Measurements from ENCODE around the gene BAG3. TPM values are rescaled to one million over a fixed set of nuclear protein-coding genes. Genes with fewer than 3 reads are reported as not detected.

The BAG3 gene
- total RNA-seq, 2 experiments from 2014 or later, result 14.5 to 15.0 TPM

- Mint-ChIP-seq H3K4me1 (peaks cover 10% of the 10 kb centered on the region), H3K27me3 (peaks cover 3% of the 10 kb centered on the region), H3K36me3 (no peaks in the 10 kb centered on the region), H3K27ac (no peak overlapping the region), H3K4me3 (no peak overlapping the region), H3K9me3 (no peaks in the 10 kb centered on the region)
- POLR2A ChIA-PET, result interaction anchor here (1.0 kb wide), 1 partner anchor 11 kb away, joined by 3 read pairs; no protein-coding TSS in a partner anchor
- ATAC-seq (ENCODE audit: low read depth) (no peak), DNase-seq (no peak)
Observed at GRCh38 chr10:119644205-119644814, 6.9 kb upstream of the BAG3 start.

GRCh38 chr10:119644994-119645393, 6.2 kb upstream of the BAG3 start:
- Mint-ChIP-seq H3K27me3 (peaks cover 3% of the 10 kb centered on the region), H3K4me3 (no peak overlapping the region), H3K36me3 (no peaks in the 10 kb centered on the region), H3K9me3 (no peaks in the 10 kb centered on the region), H3K27ac (no peak overlapping the region), H3K4me1 (peaks cover 12% of the 10 kb centered on the region)
- POLR2A ChIA-PET, result interaction anchor here (1.0 kb wide), 1 partner anchor 10 kb away, joined by 3 read pairs; no protein-coding TSS in a partner anchor
- DNase-seq (no peak), ATAC-seq (ENCODE audit: low read depth) (no peak)

GRCh38 chr10:119650062-119650461, 1.1 kb upstream of the BAG3 start:
- no peaks in the 10 kb centered on the region for H3K36me3 Mint-ChIP-seq
- H3K27ac Mint-ChIP-seq, result peak overlapping the region; percentile 99
- peak overlapping the region; percentile 98 for H3K4me3 Mint-ChIP-seq
- H3K27me3 Mint-ChIP-seq, result peaks cover 3% of the 10 kb centered on the region
- no peaks in the 10 kb centered on the region for H3K9me3 Mint-ChIP-seq
- ATAC-seq (ENCODE audit: low read depth), result no peak
- H3K4me1 Mint-ChIP-seq, result peaks cover 34% of the 10 kb centered on the region
- POLR2A ChIA-PET, result interaction anchor here (0.6 to 4.7 kb wide), 7 partner anchors 9 to 432 kb away, joined by 3 to 21 read pairs (median 4); partner anchors contain the start of genes INPP5F and MCMBP
- no peak for DNase-seq

- Mint-ChIP-seq H3K4me1 (peaks cover 43% of the 10 kb centered on the region), H3K27ac (peak overlapping the region; percentile 90), H3K36me3 (no peaks in the 10 kb centered on the region), H3K27me3 (no peaks in the 10 kb centered on the region), H3K9me3 (no peaks in the 10 kb centered on the region), H3K4me3 (peak overlapping the region; percentile 85)
- POLR2A ChIA-PET, result interaction anchor here (0.8 to 4.7 kb wide), 13 partner anchors 9 to 897 kb away, joined by 3 to 21 read pairs (median 3); partner anchors contain the start of genes CACUL1, DENND10, INPP5F and MCMBP
- DNase-seq (peak; percentile 65), ATAC-seq (ENCODE audit: low read depth) (peak; percentile 20)
Observed at GRCh38 chr10:119651514-119652360, 557 bp downstream of the BAG3 start.

GRCh38 chr10:119652361-119652730, 1.2 kb downstream of the BAG3 start:
- DNase-seq, result no peak
- ATAC-seq (ENCODE audit: low read depth), result peak; percentile 55
- peak overlapping the region; percentile 82 for H3K27ac Mint-ChIP-seq
- H3K4me3 Mint-ChIP-seq, result peak overlapping the region; percentile 78
- H3K4me1 Mint-ChIP-seq, result peaks cover 43% of the 10 kb centered on the region
- POLR2A ChIA-PET, result interaction anchor here (0.8 to 4.7 kb wide), 5 partner anchors 57 to 548 kb away, joined by 3 to 21 read pairs (median 3); partner anchors contain the start of genes DENND10, INPP5F, MCMBP and RGS10
- H3K36me3 Mint-ChIP-seq, result no peaks in the 10 kb centered on the region
- H3K27me3 Mint-ChIP-seq, result no peaks in the 10 kb centered on the region
- H3K9me3 Mint-ChIP-seq, result no peaks in the 10 kb centered on the region

- H3K36me3 Mint-ChIP-seq, result no peaks in the 10 kb centered on the region
- H3K9me3 Mint-ChIP-seq, result no peaks in the 10 kb centered on the region
- H3K4me1 Mint-ChIP-seq, result peaks cover 43% of the 10 kb centered on the region
- POLR2A ChIA-PET, result interaction anchor here (0.8 to 4.7 kb wide), 4 partner anchors 58 to 219 kb away, joined by 3 to 21 read pairs (median 4); partner anchors contain the start of genes INPP5F, MCMBP and RGS10
- ATAC-seq (ENCODE audit: low read depth), result no peak
- H3K4me3 Mint-ChIP-seq, result peak overlapping the region; percentile 65
- no peak for DNase-seq
- H3K27ac Mint-ChIP-seq, result peak overlapping the region; percentile 60
- no peaks in the 10 kb centered on the region for H3K27me3 Mint-ChIP-seq
Observed at GRCh38 chr10:119653209-119653608, 2.0 kb downstream of the BAG3 start.

- H3K4me3 Mint-ChIP-seq, result peak overlapping the region; percentile 65
- no peaks in the 10 kb centered on the region for H3K9me3 Mint-ChIP-seq
Observed at GRCh38 chr10:119653916-119654315, 2.7 kb downstream of the BAG3 start.

GRCh38 chr10:119654540-119654939, 3.4 kb downstream of the BAG3 start:
- POLR2A ChIA-PET, result no interaction called here
- H3K27me3 Mint-ChIP-seq, result no peaks in the 10 kb centered on the region
- H3K27ac Mint-ChIP-seq, result peak overlapping the region; percentile 81

More at GRCh38 chr10:119653916-119654315, 2.7 kb downstream of the BAG3 start:
- DNase-seq (no peak), ATAC-seq (ENCODE audit: low read depth) (no peak)
- POLR2A ChIA-PET, result no interaction called here
- H3K27me3 Mint-ChIP-seq, result no peaks in the 10 kb centered on the region
- H3K36me3 Mint-ChIP-seq, result no peaks in the 10 kb centered on the region
- H3K27ac Mint-ChIP-seq, result peak overlapping the region; percentile 60
- H3K4me1 Mint-ChIP-seq, result peaks cover 43% of the 10 kb centered on the region

GRCh38 chr10:119655566-119656001, 4.4 kb downstream of the BAG3 start:
- Mint-ChIP-seq H3K9me3 (no peaks in the 10 kb centered on the region), H3K27ac (peak overlapping the region; percentile 81), H3K27me3 (no peaks in the 10 kb centered on the region), H3K4me3 (peak overlapping the region; percentile 65), H3K4me1 (peaks cover 37% of the 10 kb centered on the region), H3K36me3 (no peaks in the 10 kb centered on the region)
- POLR2A ChIA-PET, result interaction anchor here (1.2 kb wide), 1 partner anchor 11 kb away, joined by 3 read pairs; no protein-coding TSS in a partner anchor
- ATAC-seq (ENCODE audit: low read depth), result no peak
- no peak for DNase-seq

More at GRCh38 chr10:119654540-119654939, 3.4 kb downstream of the BAG3 start:
- no peaks in the 10 kb centered on the region for H3K9me3 Mint-ChIP-seq
- H3K4me1 Mint-ChIP-seq, result peaks cover 43% of the 10 kb centered on the region
- peak overlapping the region; percentile 65 for H3K4me3 Mint-ChIP-seq
- no peaks in the 10 kb centered on the region for H3K36me3 Mint-ChIP-seq
- no peak for ATAC-seq (ENCODE audit: low read depth)
- DNase-seq, result no peak

GRCh38 chr10:119656760-119657159, 5.6 kb downstream of the BAG3 start:
- H3K27me3 Mint-ChIP-seq, result no peaks in the 10 kb centered on the region
- peaks cover 36% of the 10 kb centered on the region for H3K4me1 Mint-ChIP-seq
- no peak overlapping the region for H3K4me3 Mint-ChIP-seq
- POLR2A ChIA-PET, result no interaction called here
- peaks cover 2% of the 10 kb centered on the region for H3K36me3 Mint-ChIP-seq
- no peak for DNase-seq
- no peak for ATAC-seq (ENCODE audit: low read depth)
- no peaks in the 10 kb centered on the region for H3K9me3 Mint-ChIP-seq
- no peak overlapping the region for H3K27ac Mint-ChIP-seq

GRCh38 chr10:119657725-119658124, 6.5 kb downstream of the BAG3 start:
- POLR2A ChIA-PET, result no interaction called here
- no peak overlapping the region for H3K27ac Mint-ChIP-seq

GRCh38 chr10:119658274-119658673, 7.1 kb downstream of the BAG3 start:
- Mint-ChIP-seq H3K9me3 (no peaks in the 10 kb centered on the region), H3K27me3 (no peaks in the 10 kb centered on the region), H3K4me1 (peaks cover 29% of the 10 kb centered on the region), H3K4me3 (no peak overlapping the region), H3K36me3 (peaks cover 2% of the 10 kb centered on the region), H3K27ac (no peak overlapping the region)
- POLR2A ChIA-PET, result no interaction called here
- ATAC-seq (ENCODE audit: low read depth) (no peak), DNase-seq (no peak)

More at GRCh38 chr10:119657725-119658124, 6.5 kb downstream of the BAG3 start:
- H3K9me3 Mint-ChIP-seq, result no peaks in the 10 kb centered on the region
- H3K27me3 Mint-ChIP-seq, result no peaks in the 10 kb centered on the region
- H3K4me3 Mint-ChIP-seq, result no peak overlapping the region
- no peak for ATAC-seq (ENCODE audit: low read depth)
- H3K36me3 Mint-ChIP-seq, result peaks cover 2% of the 10 kb centered on the region
- peaks cover 34% of the 10 kb centered on the region for H3K4me1 Mint-ChIP-seq
- no peak for DNase-seq

GRCh38 chr10:119659951-119660350, 8.8 kb downstream of the BAG3 start:
- H3K4me3 Mint-ChIP-seq, result no peak overlapping the region
- no peak overlapping the region for H3K27ac Mint-ChIP-seq
- H3K27me3 Mint-ChIP-seq, result no peaks in the 10 kb centered on the region
- no peak for ATAC-seq (ENCODE audit: low read depth)
- no peak for DNase-seq
- peaks cover 2% of the 10 kb centered on the region for H3K36me3 Mint-ChIP-seq
- peaks cover 18% of the 10 kb centered on the region for H3K4me1 Mint-ChIP-seq
- no peaks in the 10 kb centered on the region for H3K9me3 Mint-ChIP-seq
- POLR2A ChIA-PET, result no interaction called here
